Adipocyte (in vitro differentiated cells): ENCODE measurements around the gene MVD.

Experiments used
- DNase-seq: peaks from one replicate; pipeline ENCODE4 v3.0.0-alpha.2; 2015; ENCODE audit warnings: low read depth
- H3K27me3 ChIP-seq: replicated peaks from 2 replicates; pipeline ENCODE4 v1.7.0; 2013; ENCODE audit warnings: mild to moderate bottlenecking, low read length, moderate library complexity; ENCODE audit not compliant: control insufficient read depth, insufficient read depth
- H3K36me3 ChIP-seq: 2 replicates; pipeline ENCODE4 v1.7.0; 2013; ENCODE audit warnings: low read length, mild to moderate bottlenecking, moderate library complexity; ENCODE audit not compliant: control insufficient read depth, insufficient read depth, severe bottlenecking
- H3K4me1 ChIP-seq: 2 replicates; pipeline ENCODE4 v1.7.0; 2013; ENCODE audit warnings: mild to moderate bottlenecking, low read length, moderate library complexity; ENCODE audit not compliant: control insufficient read depth, insufficient read depth
- H3K4me3 ChIP-seq: 2 replicates; pipeline ENCODE4 v1.7.0; 2013; ENCODE audit warnings: mild to moderate bottlenecking, low read length, moderate library complexity
- H3K9ac ChIP-seq: 2 replicates; pipeline ENCODE4 v1.7.0; 2013; ENCODE audit warnings: mild to moderate bottlenecking, low read length, moderate library complexity
- H3K9me3 ChIP-seq: 2 replicates; pipeline ENCODE4 v1.7.0; 2013; ENCODE audit warnings: mild to moderate bottlenecking, low read length, moderate library complexity; ENCODE audit not compliant: control insufficient read depth

MVD gene

DNA sequence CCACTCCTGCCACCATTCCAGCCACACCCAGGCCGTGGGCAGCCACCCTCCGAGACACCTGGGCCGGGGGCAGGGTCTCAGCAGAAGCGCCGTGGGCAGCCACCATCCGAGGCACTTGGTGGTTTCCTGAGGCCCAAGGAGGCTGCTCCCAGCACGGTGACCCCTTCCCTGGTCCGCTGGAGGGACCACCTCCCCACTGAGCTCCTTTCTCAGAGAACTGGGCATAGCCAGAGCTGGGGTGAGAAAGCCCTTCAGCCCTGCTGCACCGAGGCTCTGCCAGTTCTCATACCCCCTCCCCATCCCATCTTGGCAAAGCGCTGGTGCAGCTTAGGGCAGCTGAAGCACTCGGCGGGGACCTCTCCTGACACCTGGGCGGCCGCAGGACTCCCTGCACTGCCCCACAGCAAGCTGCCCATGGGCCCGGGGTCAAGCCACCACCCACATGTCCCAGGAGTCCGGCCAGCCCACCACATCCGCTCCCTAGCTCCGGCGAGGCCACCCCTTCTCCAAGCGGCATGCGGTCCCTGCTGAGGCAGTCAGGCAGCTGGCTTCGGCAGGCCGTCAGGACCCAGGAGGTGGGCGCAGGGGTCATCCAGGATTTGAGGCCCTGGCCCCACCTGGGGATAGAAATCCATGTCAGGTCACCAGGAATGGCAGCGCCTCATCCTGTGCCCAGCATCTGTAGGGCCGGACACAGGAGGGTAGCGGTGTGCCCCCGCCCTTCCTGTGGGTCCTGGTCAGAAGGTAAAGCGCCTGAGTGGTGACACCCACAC is 10.7 kb downstream of the MVD start:
- Histone ChIP-seq H3K9me3 (no peaks in the 10 kb centered on the region), H3K4me3 (no peak overlapping the region), H3K27me3 (no peaks in the 10 kb centered on the region), H3K4me1 (peaks cover 6% of the 10 kb centered on the region), H3K9ac (no peak overlapping the region), H3K36me3 (peaks cover 54% of the 10 kb centered on the region)
- no peak for DNase-seq

DNA sequence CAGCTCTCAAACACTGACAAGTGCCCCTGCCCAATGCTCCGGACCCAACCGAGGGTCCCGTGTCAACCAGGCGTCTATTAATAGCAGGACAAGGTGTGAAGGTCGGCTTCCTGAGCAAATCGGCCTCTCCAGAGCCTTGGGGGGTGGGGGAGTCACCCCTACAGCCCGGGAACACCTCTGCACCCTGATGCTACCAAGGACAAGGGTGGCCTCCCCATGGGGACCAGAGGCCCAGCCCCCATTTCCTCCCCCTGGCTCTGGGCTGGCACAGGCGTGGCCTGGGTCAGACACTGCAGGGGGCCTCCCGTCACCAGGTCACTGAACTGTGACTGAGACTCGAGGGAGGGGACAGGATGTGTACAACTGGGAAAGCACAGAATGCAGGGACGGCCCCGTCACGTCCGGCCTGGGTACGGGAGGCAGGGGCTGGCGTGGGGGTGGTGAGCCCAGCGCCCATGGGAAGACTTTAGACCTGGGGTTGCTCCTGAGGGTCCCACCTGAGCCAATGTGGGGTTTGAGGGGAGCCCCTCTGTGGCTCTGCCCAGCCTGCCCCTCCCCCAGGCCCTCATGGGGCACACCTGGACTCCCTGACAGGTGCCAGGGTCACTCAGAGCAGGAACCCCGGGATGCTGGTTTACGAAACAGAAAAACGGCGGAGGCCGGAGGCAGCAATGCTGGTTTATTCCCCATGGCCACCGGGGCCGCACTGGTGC is 11.5 kb downstream of the MVD start:
- Histone ChIP-seq H3K9me3 (no peaks in the 10 kb centered on the region), H3K27me3 (no peaks in the 10 kb centered on the region), H3K36me3 (peaks cover 46% of the 10 kb centered on the region), H3K4me1 (peaks cover 6% of the 10 kb centered on the region), H3K4me3 (peak overlapping the region; percentile 70), H3K9ac (peak overlapping the region; percentile 75)
- no peak for DNase-seq

DNA sequence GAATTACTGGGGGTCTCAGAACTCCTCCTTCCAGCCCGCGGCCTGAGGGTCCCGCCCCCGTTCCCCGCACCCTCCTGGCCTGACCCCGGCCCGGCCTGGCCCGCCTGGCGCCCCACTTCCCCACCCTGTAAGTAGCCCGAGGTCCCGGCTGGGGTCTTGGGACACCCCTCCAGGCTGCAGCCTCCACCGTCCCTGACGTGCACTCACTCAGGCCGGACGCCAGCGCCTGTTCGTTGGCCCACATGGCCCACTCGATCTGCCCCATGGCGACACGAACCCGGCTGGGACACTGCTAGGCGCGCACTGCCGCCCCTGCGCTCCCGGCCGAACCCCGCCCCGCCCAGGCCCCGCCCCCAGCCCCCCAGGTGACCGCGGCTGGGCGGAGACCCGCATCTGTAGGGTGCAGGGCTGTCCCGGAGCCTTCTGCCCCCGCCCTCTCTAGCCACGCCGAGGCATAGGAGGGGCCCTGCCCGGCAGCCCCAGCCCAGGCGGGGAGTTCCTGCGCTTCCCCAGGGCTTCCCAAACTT is 12.1 kb downstream of the MVD start, which contains the start of gene CYBA:
Gene CYBA (minus strand): TSS at position 305 of the 527 bp plus-strand sequence. CDS start 40 bp downstream, at position 265.
- H3K27me3 ChIP-seq: no peaks in the 10 kb centered on the region
- peak; percentile 52 for DNase-seq
- H3K36me3 ChIP-seq: peaks cover 40% of the 10 kb centered on the region

GRCh38 chr16:88649924-88650748 is 12.8 kb downstream of the MVD start:
- Histone ChIP-seq H3K4me3 (peak overlapping the region; percentile 80), H3K9me3 (no peaks in the 10 kb centered on the region), H3K4me1 (peaks cover 6% of the 10 kb centered on the region), H3K36me3 (peaks cover 33% of the 10 kb centered on the region), H3K27me3 (no peaks in the 10 kb centered on the region), H3K9ac (peak overlapping the region; percentile 84)
- peak; percentile 27 for DNase-seq

More for the DNA sequence above, 12.1 kb downstream of the MVD start, which contains the start of gene CYBA:
- H3K4me3 ChIP-seq: peak within 1 kb of the TSS; percentile 80
- H3K9ac ChIP-seq: peak within 1 kb of the TSS; percentile 84
- H3K9me3 ChIP-seq: no peaks in the 10 kb centered on the region
- peaks cover 6% of the 10 kb centered on the region for H3K4me1 ChIP-seq

GRCh38 chr16:88649195-88649923 is 13.5 kb downstream of the MVD start:
- H3K4me3 ChIP-seq: peak overlapping the region; percentile 80
- peaks cover 6% of the 10 kb centered on the region for H3K4me1 ChIP-seq
- no peak for DNase-seq
- peaks cover 26% of the 10 kb centered on the region for H3K36me3 ChIP-seq
- peak overlapping the region; percentile 84 for H3K9ac ChIP-seq
- H3K9me3 ChIP-seq: no peaks in the 10 kb centered on the region
- no peaks in the 10 kb centered on the region for H3K27me3 ChIP-seq

DNA sequence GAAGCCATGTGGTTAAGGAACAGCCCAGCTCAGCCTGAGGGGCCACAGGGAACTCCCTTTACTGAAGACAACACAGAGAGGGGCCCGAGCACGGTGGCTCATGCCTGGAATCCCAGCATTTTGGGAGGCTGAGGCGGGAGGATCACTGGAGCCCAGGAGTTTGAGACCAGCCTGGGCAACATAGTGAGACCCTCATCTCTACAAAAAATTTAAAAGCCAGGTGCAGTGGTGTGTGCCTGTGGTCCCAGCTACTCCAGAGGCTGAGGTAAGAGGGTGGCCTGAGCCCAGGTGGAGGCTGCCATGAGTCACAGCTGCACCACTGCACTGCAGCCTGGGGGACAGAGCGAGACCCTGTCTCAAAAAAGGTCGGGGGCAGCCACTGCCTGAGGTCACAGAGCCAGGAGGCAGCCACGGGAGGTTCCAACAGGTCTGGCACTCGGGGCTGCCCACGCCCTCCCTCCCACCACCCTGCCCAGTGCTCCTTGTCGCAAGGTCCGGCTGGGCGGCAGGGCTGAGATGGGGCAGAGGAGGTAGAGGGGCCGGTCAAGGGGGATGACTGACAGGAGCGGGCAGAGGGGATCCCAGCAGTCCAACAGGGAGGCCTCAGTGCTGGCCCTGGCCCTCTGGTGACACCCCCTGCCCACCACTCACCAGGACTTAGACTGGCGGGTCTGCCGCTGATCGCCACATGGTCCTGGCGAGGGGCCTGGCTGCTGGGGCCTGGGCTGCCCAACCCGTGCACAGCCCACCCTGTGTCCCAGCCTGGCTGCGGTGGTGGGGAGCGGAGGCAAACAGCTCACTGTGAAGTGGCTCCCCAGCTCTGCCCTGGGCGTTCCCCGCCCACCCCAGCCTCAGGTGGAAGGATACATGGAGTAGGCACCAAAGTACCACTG is 15.5 kb downstream of the MVD start:
- no peak overlapping the region for H3K4me3 ChIP-seq
- no peaks in the 10 kb centered on the region for H3K9me3 ChIP-seq
- no peak for DNase-seq
- peaks cover 6% of the 10 kb centered on the region for H3K36me3 ChIP-seq
- H3K27me3 ChIP-seq: no peaks in the 10 kb centered on the region
- peaks cover 6% of the 10 kb centered on the region for H3K4me1 ChIP-seq
- no peak overlapping the region for H3K9ac ChIP-seq

GRCh38 chr16:88646345-88647034 is 16.4 kb downstream of the MVD start:
- Histone ChIP-seq H3K4me3 (no peak overlapping the region), H3K9me3 (no peaks in the 10 kb centered on the region), H3K9ac (no peak overlapping the region), H3K4me1 (peaks cover 5% of the 10 kb centered on the region), H3K27me3 (no peaks in the 10 kb centered on the region), H3K36me3 (no peaks in the 10 kb centered on the region)
- no peak for DNase-seq

GRCh38 chr16:88645941-88646340 is 16.9 kb downstream of the MVD start:
- Histone ChIP-seq H3K9ac (no peak overlapping the region), H3K27me3 (no peaks in the 10 kb centered on the region), H3K4me1 (no peaks in the 10 kb centered on the region), H3K36me3 (no peaks in the 10 kb centered on the region), H3K9me3 (no peaks in the 10 kb centered on the region), H3K4me3 (no peak overlapping the region)
- no peak for DNase-seq

DNA sequence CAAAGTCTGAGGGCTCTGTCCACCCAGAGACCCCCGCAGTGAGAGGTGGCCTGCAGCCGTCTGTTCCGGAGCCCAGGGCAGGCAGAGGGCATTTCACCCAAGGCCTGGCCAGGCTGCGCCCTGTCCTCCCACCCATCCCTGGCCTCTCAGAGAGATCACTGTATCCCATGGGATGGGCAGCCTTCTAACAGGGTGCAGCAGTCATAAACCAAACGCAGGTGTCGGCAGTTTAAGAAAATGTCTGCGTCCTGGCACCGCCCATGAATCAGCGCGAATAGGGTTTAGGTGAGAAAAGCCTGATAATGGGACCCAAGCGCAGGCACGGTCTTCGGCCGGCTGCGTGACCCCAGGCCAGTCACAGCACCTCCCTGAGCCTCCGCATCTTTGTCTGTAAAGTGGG is 17.4 kb downstream of the MVD start:
- H3K4me1 ChIP-seq: no peaks in the 10 kb centered on the region
- H3K4me3 ChIP-seq: no peak overlapping the region
- DNase-seq: no peak

More for the DNA sequence above, 17.4 kb downstream of the MVD start:
- H3K9ac ChIP-seq: no peak overlapping the region
- no peaks in the 10 kb centered on the region for H3K9me3 ChIP-seq
- H3K27me3 ChIP-seq: peaks cover 2% of the 10 kb centered on the region
- no peaks in the 10 kb centered on the region for H3K36me3 ChIP-seq
